Keratinocyte (primary cell): ENCODE results near the gene PRRC2C.

Experiments used
- CTCF ChIP-seq, 3 experiments: IDR thresholded peaks in 1 of 3; conservative IDR thresholded peaks in 1 of 3; optimal IDR thresholded peaks in 1 of 3; 2 replicates in 2 of 3; 3 replicates in 1 of 3; pipeline versions ENCODE3 to v1.5.1; 2011; ENCODE audit warnings: low read length in 3 of 3, mild to moderate bottlenecking in 3 of 3, moderate library complexity in 2 of 3, control low read depth in 1 of 3, inconsistent platforms in 1 of 3; ENCODE audit not compliant: insufficient read depth in 2 of 3; ENCODE audit errors: extremely low read depth in 1 of 3
- EZH2 ChIP-seq: IDR thresholded peaks from one replicate; pipeline ENCODE4 v1.6.1; 2012; ENCODE audit warnings: inconsistent platforms, mild to moderate bottlenecking, low read length, moderate library complexity

- no peak for TF ChIP-seq CTCF (optimal IDR thresholded peaks at IDR 0.05 in 1 of 3, IDR thresholded peaks at IDR 0.05 in 1 of 3, conservative IDR thresholded peaks at IDR 0.05 in 1 of 3; ENCODE audit: extremely low read depth in 1 of 3, insufficient read depth in 2 of 3, low read length in 3 of 3)
- no peak for TF ChIP-seq EZH2
Measured at GRCh38 chr1:171500803-171501202, 15.5 kb downstream of the PRRC2C start.
